Activated CD4-positive, alpha-beta T cell treated with anti-CD3 and anti-CD28 coated beads for 48 hours (primary cell): ENCODE data around the gene HNRNPF.
"Not testable (repeated sequence)": the region's sequence is repeated elsewhere in the genome, so short reads cannot be mapped to it uniquely, and the experiment has no call there.

Experiments
- DNase-seq: peaks from one replicate; pipeline ENCODE4 v3.0.0-alpha.2; 2020

Gene HNRNPF

DNA sequence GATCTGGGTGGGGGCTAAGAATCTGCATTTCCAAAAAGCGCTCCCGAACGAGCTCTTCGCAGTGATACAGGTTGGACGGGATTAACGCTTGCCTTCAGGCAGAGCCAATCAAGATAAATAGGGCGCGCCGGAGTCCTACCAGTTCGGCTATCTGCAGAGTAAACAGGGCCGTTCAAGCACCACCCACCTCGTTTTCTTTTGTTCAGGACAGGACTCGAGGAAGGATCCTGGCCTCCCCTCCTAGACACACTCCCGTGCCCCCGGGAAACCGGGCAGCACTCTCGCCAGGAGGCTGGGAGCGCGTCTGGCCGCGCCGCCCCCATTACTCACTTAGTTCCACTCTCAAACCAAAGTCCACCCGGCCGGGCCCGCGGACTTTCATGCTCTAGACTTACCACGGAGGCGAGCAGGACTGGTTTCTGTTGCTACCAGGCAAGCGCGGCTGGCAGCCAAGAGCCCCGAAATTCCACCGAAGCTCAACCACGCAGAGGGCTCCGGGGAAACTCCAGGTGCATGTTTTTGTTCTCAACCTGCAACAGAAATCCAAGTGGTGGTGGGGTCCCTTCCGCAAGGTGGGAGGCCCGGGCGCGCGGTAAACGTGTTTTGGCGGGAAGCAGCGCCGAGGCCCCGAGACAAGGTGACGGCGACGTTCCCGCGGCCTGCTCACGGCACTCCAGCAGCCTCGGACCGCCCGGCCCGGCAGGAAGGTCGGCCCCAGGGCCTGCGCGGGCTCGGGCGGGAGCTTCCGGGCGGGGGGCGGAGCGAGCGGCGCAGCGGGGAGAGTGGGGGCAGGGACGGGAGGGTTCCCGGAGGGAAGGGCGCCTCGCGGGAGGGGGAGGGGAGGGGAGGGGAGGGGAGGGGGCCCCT lies 12.7 kb downstream of the HNRNPF start:
- DNase-seq, result peak; percentile 87

GRCh38 chr10:43395571-43396060 lies 13.4 kb downstream of the HNRNPF start:
- peak; percentile 57 for DNase-seq

- no peak for DNase-seq
Observed at GRCh38 chr10:43394868-43395267, 14.1 kb downstream of the HNRNPF start.

GRCh38 chr10:43393606-43394360 lies 15.2 kb downstream of the HNRNPF start:
- no peak for DNase-seq

DNA sequence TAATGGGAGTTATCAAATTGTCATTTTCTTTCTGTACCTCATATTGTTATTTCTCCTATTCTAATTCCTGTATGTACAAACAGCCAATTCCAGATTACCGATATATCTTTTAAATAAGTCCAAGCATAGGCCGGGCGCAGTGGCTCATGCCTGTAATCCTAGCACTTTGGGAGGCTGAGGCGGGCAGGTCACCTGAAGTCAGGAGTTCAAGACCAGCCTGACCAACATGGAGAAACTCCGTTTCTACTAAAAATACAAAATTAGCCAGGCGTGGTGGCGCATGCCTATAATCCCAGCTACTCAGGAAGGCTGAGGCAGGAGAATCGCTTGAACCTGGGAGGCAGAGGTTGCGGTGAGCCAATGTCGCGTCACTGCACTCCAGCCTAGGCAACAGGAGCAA lies 15.8 kb downstream of the HNRNPF start:
- DNase-seq, result not testable (repeated sequence)

- no peak for DNase-seq
Observed at GRCh38 chr10:43392748-43393147, 16.2 kb downstream of the HNRNPF start.

DNA sequence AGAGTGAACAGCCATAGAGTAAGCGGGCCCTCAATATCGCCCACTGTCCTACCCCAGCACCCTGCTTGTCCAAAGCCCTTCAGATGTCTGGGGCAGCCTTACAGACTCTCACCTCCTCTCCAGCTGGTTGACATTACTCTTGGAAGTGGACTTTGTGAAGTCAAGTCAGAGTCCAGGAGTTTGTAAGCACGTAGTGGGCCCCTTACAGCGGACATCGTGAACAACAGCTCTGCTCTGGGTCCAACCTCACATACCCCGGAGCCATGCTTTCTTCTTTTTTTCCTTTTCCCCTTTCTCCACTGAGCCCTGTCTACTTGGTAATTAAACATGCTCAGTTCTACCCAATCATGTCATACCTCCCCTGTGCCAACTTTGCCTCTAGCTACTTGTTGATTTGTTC lies 17.5 kb downstream of the HNRNPF start:
- DNase-seq, result no peak

GRCh38 chr10:43390759-43391158 lies 18.2 kb downstream of the HNRNPF start:
- peak; percentile 35 for DNase-seq

DNA sequence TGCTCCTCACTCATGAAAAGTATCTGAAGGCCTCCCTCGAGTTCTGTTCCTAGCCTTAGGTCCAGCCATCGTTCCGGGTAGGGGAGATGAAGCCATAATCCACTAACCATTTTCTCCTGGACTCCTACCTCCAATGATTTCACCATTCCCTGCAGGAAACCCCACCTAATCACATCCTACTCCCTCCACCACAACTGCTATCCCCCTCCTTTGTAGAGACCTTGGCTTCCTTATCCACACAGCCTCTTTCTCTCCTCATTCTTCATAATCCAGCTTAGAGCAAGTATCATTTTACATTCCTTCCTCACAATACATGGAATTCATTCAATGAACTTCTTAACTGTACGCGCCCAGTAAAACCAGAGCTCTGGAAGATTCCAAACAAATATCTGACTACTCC lies 18.7 kb downstream of the HNRNPF start:
- DNase-seq, result no peak

DNA sequence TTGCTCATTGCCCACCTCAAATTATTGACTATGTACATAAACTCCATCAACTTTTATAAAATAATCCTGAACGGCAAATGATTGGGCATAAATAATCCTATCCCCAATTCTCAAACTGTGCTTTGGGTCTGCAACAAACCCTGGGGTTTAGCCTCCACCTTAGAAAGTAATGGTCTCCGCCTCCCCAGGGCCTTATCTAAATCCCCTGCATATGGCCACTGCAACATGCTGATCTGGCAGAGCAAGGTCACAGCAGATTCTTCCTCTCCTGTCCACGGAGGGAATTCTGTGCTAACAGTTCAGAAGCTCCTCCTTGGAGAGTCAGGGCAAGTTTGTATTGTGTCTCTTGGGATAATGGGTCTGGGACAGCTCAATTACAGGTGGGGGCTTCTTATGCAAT lies 19.1 kb downstream of the HNRNPF start:
- no peak for DNase-seq

DNA sequence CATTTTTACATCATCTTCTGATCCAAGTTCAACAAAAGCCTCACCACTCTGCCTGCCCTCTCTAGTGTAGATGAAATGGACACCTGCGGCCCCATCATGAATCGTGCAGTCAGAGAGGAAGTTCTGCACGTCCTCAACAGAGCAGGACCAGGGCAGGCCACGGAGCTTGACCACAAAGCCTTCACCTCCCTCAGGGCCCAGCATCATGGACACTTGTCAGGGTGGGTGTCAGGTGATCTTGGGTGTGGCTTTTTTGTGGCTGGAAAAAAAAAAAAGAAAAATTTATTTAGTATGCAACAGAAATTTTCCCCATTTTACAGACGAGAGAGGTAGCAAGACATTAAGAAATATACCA lies 21.3 kb downstream of the HNRNPF start:
- no peak for DNase-seq

- no peak for DNase-seq
Observed at GRCh38 chr10:43386981-43387677, 21.9 kb downstream of the HNRNPF start.

DNA sequence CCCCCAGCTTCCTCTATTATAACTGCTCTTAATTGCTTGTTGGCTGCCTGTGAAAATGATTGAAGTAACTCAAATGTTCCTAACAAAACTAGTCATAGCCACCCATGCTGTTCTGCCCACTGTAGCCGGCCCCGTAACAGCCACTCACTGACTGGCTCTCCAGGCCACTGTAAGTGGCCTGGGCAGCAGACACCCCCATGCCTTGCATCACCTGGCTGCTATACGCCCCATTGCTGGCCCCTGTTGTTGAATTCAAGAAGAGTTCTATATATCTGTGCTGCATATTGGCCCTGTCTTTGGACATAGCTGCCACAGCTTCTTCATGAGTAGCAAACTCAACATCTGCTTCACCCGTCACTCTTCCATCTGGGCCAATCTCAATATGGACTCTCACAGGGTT lies 22.4 kb downstream of the HNRNPF start:
- no peak for DNase-seq

DNA sequence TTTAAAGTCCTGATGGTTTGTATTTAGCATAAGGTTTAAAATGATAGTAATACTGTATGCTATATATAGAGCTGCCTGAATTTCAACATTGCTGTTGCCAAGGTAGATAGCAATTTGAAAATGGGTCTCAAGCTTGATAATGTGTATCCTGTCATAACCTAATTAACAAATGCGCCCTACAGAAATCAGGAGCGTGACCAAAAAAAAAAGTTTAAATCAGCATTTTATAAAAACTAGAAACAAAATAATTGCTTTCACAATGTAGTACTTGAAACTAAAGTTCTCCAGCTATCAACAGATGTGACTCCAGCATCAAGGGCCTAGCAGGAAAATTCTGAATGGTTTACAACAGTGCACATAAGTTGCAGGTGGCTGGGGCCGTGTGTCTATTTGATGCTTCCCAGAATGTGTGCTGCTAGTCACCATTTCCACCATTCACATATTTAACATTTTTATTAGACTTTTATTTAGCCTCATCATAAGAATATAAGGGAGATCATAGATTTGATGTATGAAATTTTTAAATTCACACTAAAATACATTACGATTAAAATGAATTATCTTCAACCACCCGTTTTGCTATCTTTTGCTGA lies 23.5 kb downstream of the HNRNPF start:
- DNase-seq, result no peak

GRCh38 chr10:43384252-43385221 lies 24.4 kb downstream of the HNRNPF start:
- no peak for DNase-seq

DNA sequence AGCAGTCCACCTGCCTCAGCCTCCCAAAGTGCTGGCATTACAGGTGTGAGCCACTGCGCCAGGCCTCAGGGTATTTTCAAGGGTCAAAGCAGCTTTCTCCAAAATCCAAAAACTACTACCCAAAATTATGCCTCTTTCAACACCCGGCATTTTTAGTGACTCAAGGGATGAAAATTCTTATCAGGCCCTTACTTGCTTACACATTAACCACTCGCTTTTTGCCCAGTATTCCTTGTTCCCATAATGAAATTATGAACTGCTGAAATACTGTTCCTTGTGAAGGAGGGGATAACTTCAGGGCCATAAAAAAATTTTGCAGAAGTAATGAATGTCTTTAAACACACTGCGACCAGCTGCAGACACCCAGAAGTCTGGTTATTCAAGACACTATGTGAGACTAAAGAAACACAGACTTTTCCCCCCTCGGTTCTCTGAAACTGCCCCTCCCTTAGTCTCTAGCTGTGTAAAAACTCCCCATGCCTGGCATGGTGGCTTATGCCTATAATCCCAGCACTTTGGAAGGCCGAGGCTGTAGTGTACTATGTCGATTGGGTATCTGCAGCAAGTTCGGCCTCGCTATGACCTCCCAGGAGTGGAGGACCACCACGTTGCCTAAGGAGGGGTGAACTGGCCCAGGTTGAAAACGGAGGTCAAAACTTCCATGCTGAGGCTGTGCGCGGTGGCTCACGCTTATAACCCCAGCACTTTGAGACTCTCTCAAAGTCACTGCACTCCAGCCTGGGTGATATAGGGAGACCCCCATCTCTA lies 25.6 kb downstream of the HNRNPF start:
- DNase-seq, result no peak

GRCh38 chr10:43380610-43381222 lies 28.3 kb downstream of the HNRNPF start:
- DNase-seq, result no peak

DNA sequence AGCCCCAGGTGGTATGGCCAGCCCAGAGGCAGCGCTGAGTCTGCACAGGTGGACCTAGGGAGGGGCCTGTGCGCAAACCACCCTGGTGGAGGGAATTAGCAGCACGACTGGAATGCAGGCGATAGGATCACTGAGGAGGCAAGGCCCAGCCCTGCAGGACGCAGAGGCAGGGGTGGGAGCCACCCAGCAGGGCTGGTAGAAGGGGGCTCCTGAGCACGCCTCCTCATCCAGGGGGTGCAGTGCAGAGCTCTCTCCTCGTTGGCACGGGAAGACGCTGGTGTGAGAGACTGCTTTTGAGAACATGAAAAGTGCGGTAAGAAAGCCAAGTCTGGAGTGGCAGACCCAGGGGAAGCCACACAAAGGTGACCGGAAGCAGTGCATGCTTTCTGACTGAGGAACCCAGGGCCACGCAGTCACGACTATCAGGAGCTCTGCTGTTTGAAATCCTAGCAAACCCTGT lies 31.5 kb downstream of the HNRNPF start:
- DNase-seq, result no peak

DNA sequence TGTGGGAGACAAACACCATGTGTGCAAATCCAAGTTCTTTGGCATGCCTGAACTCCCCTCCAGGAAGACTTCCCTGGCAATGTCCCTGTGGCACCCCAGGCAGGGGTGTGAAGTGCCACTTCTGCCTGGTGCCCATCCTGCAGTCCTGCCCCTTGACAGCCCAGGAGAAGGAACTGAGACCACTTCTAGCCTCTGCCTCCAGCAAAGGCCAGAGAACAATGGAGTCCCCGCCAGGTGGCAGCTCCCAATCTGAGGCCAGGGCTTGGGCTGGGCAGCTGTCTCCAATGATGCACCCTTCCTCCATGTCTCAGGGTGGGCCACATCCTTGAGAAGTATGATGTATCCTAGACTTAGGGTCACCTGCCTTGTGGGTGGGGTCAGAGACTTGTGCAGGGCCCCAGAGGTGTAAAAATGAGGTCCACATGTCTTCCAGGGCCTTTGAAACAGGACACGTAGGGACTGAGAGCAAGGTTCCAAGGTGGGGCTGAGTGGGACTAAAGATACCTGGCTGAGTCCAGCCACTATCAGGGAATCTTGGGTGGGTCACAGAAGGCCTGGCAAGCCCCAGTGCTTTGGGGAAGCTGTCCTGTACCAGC lies 32.1 kb downstream of the HNRNPF start:
- no peak for DNase-seq

- DNase-seq, result no peak
Observed at GRCh38 chr10:43376046-43376635, 32.8 kb downstream of the HNRNPF start.
